Immature natural killer cell (primary cell): ENCODE results near the gene JADE2. TPM values are rescaled to one million over a fixed set of nuclear protein-coding genes. Genes with fewer than 3 reads are reported as not detected.
A peak's percentile ranks its signal among the peaks of the same experiment; 100 is the strongest.
"Not testable (repeated sequence)": the region's sequence is repeated elsewhere in the genome, so short reads cannot be mapped to it uniquely, and the experiment has no call there.

Experiments
- DNase-seq, 3 donors: peaks; one replicate each; pipeline ENCODE4 v3.0.0; 2022; ENCODE audit warnings: mixed read lengths in 1 of 3
- H3K27ac Mint-ChIP-seq, 6 donors: one replicate each; pipeline ENCODE4 v1.8.0; 2020; ENCODE audit warnings: mixed read lengths in 6 of 6, mild to moderate bottlenecking in 5 of 6, inconsistent platforms in 4 of 6, moderate library complexity in 3 of 6
- H3K27me3 Mint-ChIP-seq, 3 donors: one replicate each; pipeline ENCODE4 v1.8.0; 2020 to 2021; ENCODE audit warnings: low read depth in 3 of 3, mild to moderate bottlenecking in 3 of 3, mixed read lengths in 3 of 3, moderate library complexity in 3 of 3, inconsistent platforms in 1 of 3
- H3K36me3 Mint-ChIP-seq, 3 donors: one replicate each; pipeline ENCODE4 v1.8.0; 2020; ENCODE audit warnings: mixed read lengths in 3 of 3, inconsistent platforms in 2 of 3, mild to moderate bottlenecking in 2 of 3
- H3K4me1 Mint-ChIP-seq, 2 donors: one replicate each; pipeline ENCODE4 v1.8.0; 2020; ENCODE audit warnings: inconsistent platforms in 2 of 2, mild to moderate bottlenecking in 2 of 2, mixed read lengths in 2 of 2, moderate library complexity in 1 of 2
- H3K4me3 Mint-ChIP-seq, 5 donors: one replicate each; pipeline ENCODE4 v1.8.0; 2020; ENCODE audit warnings: mild to moderate bottlenecking in 5 of 5, mixed read lengths in 5 of 5, inconsistent platforms in 3 of 5, moderate library complexity in 3 of 5
- H3K9me3 Mint-ChIP-seq, 6 donors: one replicate each; pipeline ENCODE4 v1.8.0; 2020; ENCODE audit warnings: mild to moderate bottlenecking in 6 of 6, mixed read lengths in 6 of 6, inconsistent platforms in 4 of 6, moderate library complexity in 3 of 6
- polyA plus RNA-seq, 3 donors: library from polyadenylated mRNA; unstranded; fragments of 300-500 nt; fragmentation: Illumina TruSeq; gene quantifications; one replicate each; pipeline ENCODE4 v1.2.3, GENCODE V29; 2021

JADE2 gene
- polyA plus RNA-seq, 3 donors from 2014 or later: 10.1 to 48.9 (median 23.0) TPM

GRCh38 chr5:134515801-134516200 lies 9.7 kb upstream of the JADE2 start:
- no peaks in the 10 kb centered on the region for H3K9me3 Mint-ChIP-seq
- DNase-seq: no peak
- H3K4me1 Mint-ChIP-seq: no peaks in the 10 kb centered on the region
- no peak overlapping the region for H3K27ac Mint-ChIP-seq
- H3K27me3 Mint-ChIP-seq: peaks cover 0 to 5% (median 4%) of the 10 kb centered on the region in 3 donors
- no peaks in the 10 kb centered on the region for H3K36me3 Mint-ChIP-seq
- H3K4me3 Mint-ChIP-seq: no peak overlapping the region

GRCh38 chr5:134516984-134517383 lies 8.5 kb upstream of the JADE2 start:
- H3K9me3 Mint-ChIP-seq, DNase-seq, H3K27ac Mint-ChIP-seq, H3K27me3 Mint-ChIP-seq, H3K36me3 Mint-ChIP-seq, H3K4me1 Mint-ChIP-seq, H3K4me3 Mint-ChIP-seq: not testable (repeated sequence)

- Mint-ChIP-seq H3K4me1 (no peaks in the 10 kb centered on the region), H3K9me3 (no peaks in the 10 kb centered on the region), H3K27me3 (peaks cover 0 to 4% (median 2%) of the 10 kb centered on the region in 3 donors), H3K27ac (no peak overlapping the region), H3K36me3 (no peaks in the 10 kb centered on the region), H3K4me3 (no peak overlapping the region)
- no peak for DNase-seq
These were observed 7.9 kb upstream of the JADE2 start for GRCh38 chr5:134517553-134517952.

GRCh38 chr5:134519989-134520388 lies 5.5 kb upstream of the JADE2 start:
- Mint-ChIP-seq H3K4me1 (peaks cover 11 to 12% of the 10 kb centered on the region in 2 donors), H3K36me3 (no peaks in the 10 kb centered on the region), H3K27me3 (peaks cover 7 to 12% (median 9%) of the 10 kb centered on the region in 3 donors), H3K27ac (no peak overlapping the region), H3K9me3 (no peaks in the 10 kb centered on the region), H3K4me3 (no peak overlapping the region)
- no peak for DNase-seq

GRCh38 chr5:134521841-134522240 lies 3.6 kb upstream of the JADE2 start:
- Mint-ChIP-seq H3K36me3 (no peaks in the 10 kb centered on the region), H3K27me3 (peaks cover 16 to 25% (median 17%) of the 10 kb centered on the region in 3 donors), H3K27ac (peak overlapping the region in 1 of 6 donors; percentile 39), H3K9me3 (no peaks in the 10 kb centered on the region), H3K4me3 (no peak overlapping the region), H3K4me1 (peaks cover 11 to 12% of the 10 kb centered on the region in 2 donors)
- DNase-seq: no peak

- Mint-ChIP-seq H3K4me1 (peaks cover 23% of the 10 kb centered on the region in 2 donors), H3K4me3 (peak overlapping the region; percentile 88 to 99 (median 98)), H3K36me3 (no peaks in the 10 kb centered on the region), H3K9me3 (no peaks in the 10 kb centered on the region), H3K27me3 (peaks cover 16 to 28% (median 16%) of the 10 kb centered on the region in 3 donors), H3K27ac (peak overlapping the region; percentile 86 to 98 (median 94))
- DNase-seq: no peak
These were observed 1.8 kb upstream of the JADE2 start for GRCh38 chr5:134523543-134524271.

- peak overlapping the region; percentile 96 to 99 (median 98) for H3K4me3 Mint-ChIP-seq
- peaks cover 29 to 30% of the 10 kb centered on the region in 2 donors for H3K4me1 Mint-ChIP-seq
These were observed 1.1 kb upstream of the JADE2 start for GRCh38 chr5:134524272-134524825.

GRCh38 chr5:134525683-134526482 lies 413 bp downstream of the JADE2 start:
- Mint-ChIP-seq H3K36me3 (no peaks in the 10 kb centered on the region), H3K4me3 (peak overlapping the region; percentile 96 to 99 (median 98)), H3K9me3 (no peaks in the 10 kb centered on the region), H3K27me3 (peaks cover 16 to 27% (median 16%) of the 10 kb centered on the region in 3 donors), H3K4me1 (peaks cover 45% of the 10 kb centered on the region in 2 donors), H3K27ac (peak overlapping the region; percentile 95 to 98 (median 98))
- peak; percentile 53 to 70 (median 63) for DNase-seq

More at GRCh38 chr5:134524272-134524825, 1.1 kb upstream of the JADE2 start:
- Mint-ChIP-seq H3K9me3 (no peaks in the 10 kb centered on the region), H3K27ac (peak overlapping the region; percentile 97 to 99 (median 98)), H3K36me3 (no peaks in the 10 kb centered on the region), H3K27me3 (peaks cover 16 to 28% (median 16%) of the 10 kb centered on the region in 3 donors)
- peak; percentile 64 to 67 (median 66) for DNase-seq

GRCh38 chr5:134526483-134527155 lies 1.1 kb downstream of the JADE2 start:
- Mint-ChIP-seq H3K27ac (peak overlapping the region; percentile 62 to 97 (median 85)), H3K4me3 (peak overlapping the region; percentile 92 to 99 (median 97)), H3K36me3 (no peaks in the 10 kb centered on the region), H3K4me1 (peaks cover 51 to 52% of the 10 kb centered on the region in 2 donors), H3K27me3 (peaks cover 16 to 26% (median 16%) of the 10 kb centered on the region in 3 donors), H3K9me3 (no peaks in the 10 kb centered on the region)
- DNase-seq: peak; percentile 62 to 68 (median 66)

GRCh38 chr5:134527156-134527960 lies 1.9 kb downstream of the JADE2 start:
- H3K4me1 Mint-ChIP-seq: peaks cover 58 to 59% of the 10 kb centered on the region in 2 donors
- peaks cover 16 to 26% (median 16%) of the 10 kb centered on the region in 3 donors for H3K27me3 Mint-ChIP-seq
- DNase-seq: peak; percentile 72 to 77 (median 76)
- H3K4me3 Mint-ChIP-seq: peak overlapping the region; percentile 79 to 99 (median 97)
- peak overlapping the region; percentile 76 to 97 (median 91) for H3K27ac Mint-ChIP-seq
- H3K36me3 Mint-ChIP-seq: no peaks in the 10 kb centered on the region
- H3K9me3 Mint-ChIP-seq: no peaks in the 10 kb centered on the region

GRCh38 chr5:134527961-134528424 lies 2.5 kb downstream of the JADE2 start:
- Mint-ChIP-seq H3K9me3 (no peaks in the 10 kb centered on the region), H3K27me3 (peaks cover 16 to 26% (median 16%) of the 10 kb centered on the region in 3 donors), H3K4me3 (peak overlapping the region; percentile 79 to 99 (median 97)), H3K36me3 (no peaks in the 10 kb centered on the region), H3K4me1 (peaks cover 63 to 64% of the 10 kb centered on the region in 2 donors), H3K27ac (peak overlapping the region; percentile 73 to 97 (median 90))
- DNase-seq: no peak

- Mint-ChIP-seq H3K27ac (peak overlapping the region; percentile 58 to 97 (median 80)), H3K4me1 (peaks cover 63 to 64% of the 10 kb centered on the region in 2 donors), H3K27me3 (peaks cover 16 to 25% (median 16%) of the 10 kb centered on the region in 3 donors), H3K9me3 (no peaks in the 10 kb centered on the region), H3K4me3 (peak overlapping the region; percentile 79 to 99 (median 97)), H3K36me3 (no peaks in the 10 kb centered on the region)
- no peak for DNase-seq
These were observed 3.1 kb downstream of the JADE2 start for GRCh38 chr5:134528556-134528955.
